OCI-LY3 (cell line): ENCODE data around the gene TMEM144.
A peak's percentile ranks its signal among the peaks of the same experiment; 100 is the strongest.

Source experiments
- EZH2phosphoT487 ChIP-seq: fragments of 200-600 bp; shearing (Covaris generic); IDR thresholded peaks from 2 replicates; pipeline ENCODE4 v1.6.1; 2018; ENCODE audit warnings: antibody characterized with exemption, mixed run types, low read depth
- TF ChIP-seq, protein P1 (sequence below): fragments of 200-600, 300-600 bp; sonication (generic); IDR thresholded peaks from 2 replicates; pipeline ENCODE4 v1.5.1; 2014; ENCODE audit warnings: antibody characterized with exemption, low read length, low read depth

- TF ChIP-seq, protein P1, sequence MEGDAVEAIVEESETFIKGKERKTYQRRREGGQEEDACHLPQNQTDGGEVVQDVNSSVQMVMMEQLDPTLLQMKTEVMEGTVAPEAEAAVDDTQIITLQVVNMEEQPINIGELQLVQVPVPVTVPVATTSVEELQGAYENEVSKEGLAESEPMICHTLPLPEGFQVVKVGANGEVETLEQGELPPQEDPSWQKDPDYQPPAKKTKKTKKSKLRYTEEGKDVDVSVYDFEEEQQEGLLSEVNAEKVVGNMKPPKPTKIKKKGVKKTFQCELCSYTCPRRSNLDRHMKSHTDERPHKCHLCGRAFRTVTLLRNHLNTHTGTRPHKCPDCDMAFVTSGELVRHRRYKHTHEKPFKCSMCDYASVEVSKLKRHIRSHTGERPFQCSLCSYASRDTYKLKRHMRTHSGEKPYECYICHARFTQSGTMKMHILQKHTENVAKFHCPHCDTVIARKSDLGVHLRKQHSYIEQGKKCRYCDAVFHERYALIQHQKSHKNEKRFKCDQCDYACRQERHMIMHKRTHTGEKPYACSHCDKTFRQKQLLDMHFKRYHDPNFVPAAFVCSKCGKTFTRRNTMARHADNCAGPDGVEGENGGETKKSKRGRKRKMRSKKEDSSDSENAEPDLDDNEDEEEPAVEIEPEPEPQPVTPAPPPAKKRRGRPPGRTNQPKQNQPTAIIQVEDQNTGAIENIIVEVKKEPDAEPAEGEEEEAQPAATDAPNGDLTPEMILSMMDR, result peak; percentile 98
- no peak for TF ChIP-seq EZH2phosphoT487
Observed at GRCh38 chr4:158172261-158173258, 37.7 kb upstream of the TMEM144 start, which contains the start of gene GASK1B.
